Stimulated activated naive CD8-positive, alpha-beta T cell treated with anti-CD3 and anti-CD28 coated beads, Interleukin-15, Interleukin-2, amounts not matched to agents 100 U/mL and 50 U/mL, for 24 hours (primary cell): ENCODE measurements around the gene YIF1A.
A peak's percentile ranks its signal among the peaks of the same experiment; 100 is the strongest.
"Not testable (repeated sequence)": the region's sequence is repeated elsewhere in the genome, so short reads cannot be mapped to it uniquely, and the experiment has no call there.

Source experiments
- ATAC-seq: fragments of 150-1000 bp; cut with Tn5 transposase; one replicate; pipeline ENCODE4 v1.10.0; 2021
- DNase-seq: peaks from one replicate; pipeline ENCODE4 v3.0.0; 2021

YIF1A gene

GRCh38 chr11:66326261-66327111 lies 37.5 kb upstream of the YIF1A start:
- DNase-seq, result no peak
- ATAC-seq, result no peak

- DNase-seq, result no peak
- ATAC-seq, result no peak
Observed at GRCh38 chr11:66325263-66325671, 36.3 kb upstream of the YIF1A start.

- ATAC-seq (no peak), DNase-seq (no peak)
Observed at GRCh38 chr11:66324664-66325063, 35.7 kb upstream of the YIF1A start.

- DNase-seq, result no peak
Observed at GRCh38 chr11:66323684-66324083, 34.7 kb upstream of the YIF1A start.

GRCh38 chr11:66322732-66323427 lies 33.9 kb upstream of the YIF1A start:
- DNase-seq, result no peak
- ATAC-seq, result no peak

More at GRCh38 chr11:66323684-66324083, 34.7 kb upstream of the YIF1A start:
- no peak for ATAC-seq

GRCh38 chr11:66321606-66322005 lies 32.7 kb upstream of the YIF1A start:
- ATAC-seq, result no peak

GRCh38 chr11:66320748-66321147 lies 31.8 kb upstream of the YIF1A start:
- DNase-seq, ATAC-seq: not testable (repeated sequence)

More at GRCh38 chr11:66321606-66322005, 32.7 kb upstream of the YIF1A start:
- DNase-seq, result no peak

GRCh38 chr11:66320289-66320688 lies 31.3 kb upstream of the YIF1A start:
- not testable (repeated sequence) for DNase-seq, ATAC-seq

- ATAC-seq (no peak), DNase-seq (no peak)
Observed at GRCh38 chr11:66318600-66318970, 29.6 kb upstream of the YIF1A start.

- DNase-seq (peak; percentile 77), ATAC-seq (peak; percentile 65)
Observed at GRCh38 chr11:66317723-66318599, 29.0 kb upstream of the YIF1A start.

GRCh38 chr11:66317322-66317722 lies 28.4 kb upstream of the YIF1A start:
- ATAC-seq (peak; percentile 4), DNase-seq (peak; percentile 73)

- DNase-seq, result no peak
Observed at GRCh38 chr11:66316849-66317251, 27.9 kb upstream of the YIF1A start, which contains the start of gene CD248. Gene CD248 (minus strand): TSS chr11:66317044. CDS start chr11:66317027, 17 bp downstream.

GRCh38 chr11:66315921-66316811 lies 27.2 kb upstream of the YIF1A start:
- ATAC-seq, result no peak
- DNase-seq, result peak; percentile 52

More at GRCh38 chr11:66316849-66317251, 27.9 kb upstream of the YIF1A start, which contains the start of gene CD248:
- no peak for ATAC-seq

GRCh38 chr11:66315498-66315885 lies 26.5 kb upstream of the YIF1A start:
- no peak for ATAC-seq

GRCh38 chr11:66314561-66315497 lies 25.9 kb upstream of the YIF1A start:
- ATAC-seq (no peak), DNase-seq (no peak)

More at GRCh38 chr11:66315498-66315885, 26.5 kb upstream of the YIF1A start:
- DNase-seq, result no peak

GRCh38 chr11:66314186-66314501 lies 25.2 kb upstream of the YIF1A start:
- no peak for ATAC-seq
- DNase-seq, result no peak

- ATAC-seq (no peak), DNase-seq (peak; percentile 38)
Observed at GRCh38 chr11:66313321-66314185, 24.6 kb upstream of the YIF1A start.

- DNase-seq, result peak; percentile 98
- ATAC-seq, result peak; percentile 80
Observed at GRCh38 chr11:66312549-66313320, 23.8 kb upstream of the YIF1A start.
